Activated B cell treated with CpG ODN at 0.5 μM for 24 hours (primary cell): Measurements from ENCODE around the gene GPAT3. TPM values are rescaled to one million over a fixed set of nuclear protein-coding genes. Genes with fewer than 3 reads are reported as not detected.

Source experiments
- ATAC-seq: fragments of 200-7000 bp; cut with Tn5 transposase; one replicate; pipeline ENCODE4 v1.10.0; 2021; ENCODE audit warnings: low read depth, mild to moderate bottlenecking, moderate library complexity
- CTCF ChIA-PET: fragments of 350-600 bp; sonication (Branson Sonifier 250); formaldehyde crosslinking; loops from one replicate; lab custom pipeline; 2021; ENCODE audit warnings: antibody characterized with exemption; lab: Charles Lee
- POLR2A ChIA-PET: fragments of 350-600 bp; sonication (Branson Sonifier 250); formaldehyde crosslinking; loops from one replicate; lab custom pipeline; 2021; ENCODE audit warnings: antibody characterized with exemption; lab: Charles Lee
- DNase-seq: peaks from one replicate; pipeline ENCODE4 v3.0.0; 2022
- H3K27ac Mint-ChIP-seq: one replicate; pipeline ENCODE4 v1.8.0; 2020; ENCODE audit warnings: mixed read lengths
- H3K27me3 Mint-ChIP-seq: one replicate; pipeline ENCODE4 v1.8.0; 2021; ENCODE audit warnings: mixed read lengths
- H3K36me3 Mint-ChIP-seq: one replicate; pipeline ENCODE4 v1.8.0; 2021; ENCODE audit warnings: low read depth, mixed read lengths
- H3K4me1 Mint-ChIP-seq: one replicate; pipeline ENCODE4 v1.8.0; 2021; ENCODE audit warnings: mixed read lengths
- H3K4me3 Mint-ChIP-seq: one replicate; pipeline ENCODE4 v1.8.0; 2020; ENCODE audit warnings: mild to moderate bottlenecking, mixed read lengths
- H3K9me3 Mint-ChIP-seq: one replicate; pipeline ENCODE4 v1.8.0; 2020; ENCODE audit warnings: mixed read lengths
- intact Hi-C: fragments of 100-400 bp; cut with micrococcal nuclease; formaldehyde crosslinking; loops from one replicate; pipeline ENCODE4 v1.15.1; 2024
- total RNA-seq: library from RNA; stranded (reverse); gene quantifications from 2 replicates; pipeline ENCODE4 v1.2.3, GENCODE V29; 2022
- TF ChIP-seq, protein P1 (sequence below): fragments of 200-600 bp; IDR thresholded peaks from one replicate; pipeline ENCODE4 v1.8.0; 2022; ENCODE audit warnings: antibody characterized with exemption, mild to moderate bottlenecking

Gene GPAT3
- total RNA-seq, 1 donor from 2014 or later = 0.91 TPM

DNA sequence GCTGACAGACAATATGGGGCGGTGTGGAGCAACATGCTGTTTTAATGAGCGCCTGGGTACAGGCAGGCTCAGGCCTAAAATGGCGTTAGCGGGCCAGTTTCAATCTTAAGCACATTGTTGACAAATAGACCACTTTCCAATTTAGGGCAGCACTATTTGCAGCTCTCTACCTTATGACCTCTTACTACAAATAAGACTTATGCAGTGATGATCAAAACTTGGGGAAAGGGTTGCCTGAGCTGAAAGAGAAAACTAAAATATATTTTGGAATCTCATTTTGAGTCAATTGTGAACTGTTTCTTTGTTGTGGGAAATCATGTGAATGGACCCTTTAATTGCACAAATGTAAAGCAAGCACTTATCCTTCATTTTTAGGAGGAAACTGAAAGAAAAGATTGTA, 25.5 kb upstream of the GPAT3 start:
- ATAC-seq (no peak), DNase-seq (no peak)
- Mint-ChIP-seq H3K27me3 (no peaks in the 10 kb centered on the region), H3K9me3 (no peaks in the 10 kb centered on the region), H3K36me3 (no peaks in the 10 kb centered on the region), H3K4me3 (no peak overlapping the region), H3K4me1 (no peaks in the 10 kb centered on the region), H3K27ac (no peak overlapping the region)
- intact Hi-C loops = no loop called here
- TF ChIP-seq, protein P1, sequence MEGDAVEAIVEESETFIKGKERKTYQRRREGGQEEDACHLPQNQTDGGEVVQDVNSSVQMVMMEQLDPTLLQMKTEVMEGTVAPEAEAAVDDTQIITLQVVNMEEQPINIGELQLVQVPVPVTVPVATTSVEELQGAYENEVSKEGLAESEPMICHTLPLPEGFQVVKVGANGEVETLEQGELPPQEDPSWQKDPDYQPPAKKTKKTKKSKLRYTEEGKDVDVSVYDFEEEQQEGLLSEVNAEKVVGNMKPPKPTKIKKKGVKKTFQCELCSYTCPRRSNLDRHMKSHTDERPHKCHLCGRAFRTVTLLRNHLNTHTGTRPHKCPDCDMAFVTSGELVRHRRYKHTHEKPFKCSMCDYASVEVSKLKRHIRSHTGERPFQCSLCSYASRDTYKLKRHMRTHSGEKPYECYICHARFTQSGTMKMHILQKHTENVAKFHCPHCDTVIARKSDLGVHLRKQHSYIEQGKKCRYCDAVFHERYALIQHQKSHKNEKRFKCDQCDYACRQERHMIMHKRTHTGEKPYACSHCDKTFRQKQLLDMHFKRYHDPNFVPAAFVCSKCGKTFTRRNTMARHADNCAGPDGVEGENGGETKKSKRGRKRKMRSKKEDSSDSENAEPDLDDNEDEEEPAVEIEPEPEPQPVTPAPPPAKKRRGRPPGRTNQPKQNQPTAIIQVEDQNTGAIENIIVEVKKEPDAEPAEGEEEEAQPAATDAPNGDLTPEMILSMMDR = no peak
- POLR2A ChIA-PET = interaction anchor here (0.8 kb wide), 1 partner anchor 9 kb away, joined by 3 read pairs; no protein-coding TSS in a partner anchor
- CTCF ChIA-PET = interaction anchor here (0.6 to 6.4 kb wide), 4 partner anchors 72 to 134 kb away, joined by 3 to 70 read pairs (median 4); no protein-coding TSS in a partner anchor

GRCh38 chr4:83516042-83516772, 19.7 kb upstream of the GPAT3 start:
- H3K4me3 Mint-ChIP-seq = no peak overlapping the region
- CTCF ChIA-PET = no interaction called here
- TF ChIP-seq, protein P1 = no peak
- POLR2A ChIA-PET = no interaction called here
- no peak for ATAC-seq
- no peaks in the 10 kb centered on the region for H3K4me1 Mint-ChIP-seq
- peaks cover 1% of the 10 kb centered on the region for H3K27me3 Mint-ChIP-seq
- H3K27ac Mint-ChIP-seq = no peak overlapping the region
- H3K36me3 Mint-ChIP-seq = no peaks in the 10 kb centered on the region
- no peaks in the 10 kb centered on the region for H3K9me3 Mint-ChIP-seq
- intact Hi-C loops = no loop called here
- DNase-seq = no peak

DNA sequence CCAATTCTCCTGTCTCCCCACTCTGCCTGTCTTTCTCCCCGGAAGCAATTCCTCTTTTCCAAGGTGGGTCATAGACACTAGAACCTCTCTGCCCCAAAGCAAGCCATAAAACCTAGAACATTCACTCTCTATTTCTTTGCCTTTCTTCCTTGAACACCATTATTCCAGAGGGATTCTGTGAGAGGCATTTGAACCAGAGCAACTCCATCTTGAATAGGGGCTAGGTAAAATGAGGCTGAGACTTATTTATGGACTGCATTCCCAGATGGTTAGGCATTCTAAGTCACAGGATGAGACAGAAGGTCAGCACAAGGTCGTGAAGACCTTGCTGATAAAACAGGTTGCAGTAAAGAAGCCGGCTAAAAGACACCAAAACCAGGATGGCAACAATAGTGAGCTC, 13.7 kb upstream of the GPAT3 start:
- intact Hi-C loops = no loop called here
- ChIA-PET CTCF (no interaction called here), POLR2A (no interaction called here)
- Mint-ChIP-seq H3K4me3 (no peak overlapping the region), H3K27me3 (peaks cover 8% of the 10 kb centered on the region), H3K9me3 (peaks cover 2% of the 10 kb centered on the region), H3K4me1 (no peaks in the 10 kb centered on the region), H3K27ac (no peak overlapping the region), H3K36me3 (no peaks in the 10 kb centered on the region)
- TF ChIP-seq, protein P1 = no peak
- ATAC-seq (no peak), DNase-seq (no peak)

GRCh38 chr4:83527671-83528070, 8.2 kb upstream of the GPAT3 start:
- Mint-ChIP-seq H3K9me3 (peaks cover 2% of the 10 kb centered on the region), H3K4me1 (no peaks in the 10 kb centered on the region), H3K4me3 (no peak overlapping the region), H3K27me3 (peaks cover 22% of the 10 kb centered on the region), H3K36me3 (no peaks in the 10 kb centered on the region), H3K27ac (no peak overlapping the region)
- ChIA-PET CTCF (no interaction called here), POLR2A (interaction anchor here (1.5 kb wide), 1 partner anchor 54 kb away, joined by 3 read pairs; no protein-coding TSS in a partner anchor)
- DNase-seq (no peak), ATAC-seq (no peak)
- TF ChIP-seq, protein P1 = no peak
- intact Hi-C loops = no loop called here
